HepG2 (cell line): ENCODE results near the gene TH. TPM values are rescaled to one million over a fixed set of nuclear protein-coding genes. Genes with fewer than 3 reads are reported as not detected.

Experiments
- ATAC-seq: fragments of 200-7000 bp; cut with Tn5 transposase; 3 replicates; pipeline ENCODE4 v1.9.1; 2020; ENCODE audit warnings: mild to moderate bottlenecking, moderate library complexity
- BruUV-seq: library from RNA; stranded (reverse); fragments of 400-500 nt; replicated peaks from 2 replicates; lab custom pipeline; 2021; lab: Mats Ljungman, UMichigan
- CTCF ChIA-PET: fragments of 300-600 bp; formaldehyde crosslinking; extraction: SDS; loops from one replicate; lab custom pipeline; 2021; ENCODE audit warnings: low total read pairs, inconsistent platforms, low intra/inter-chr PET ratio; lab: Yijun Ruan, JAX
- POLR2A ChIA-PET: fragments of 350-600 bp; sonication (Branson Sonifier 250); formaldehyde crosslinking; loops from one replicate; lab custom pipeline; 2020; ENCODE audit warnings: antibody characterized with exemption, inconsistent platforms; lab: Yijun Ruan, JAX
- DNase-seq: peaks from one replicate; pipeline ENCODE4 v3.0.0-alpha.2; 2015; ENCODE audit warnings: low spot score
- FAIRE-seq: peaks from 3 replicates; lab custom pipeline; 2011; peaks lifted over from hg19 to GRCh38; lab: Jason Lieb, UNC
- H2AFZ ChIP-seq: one replicate; pipeline ENCODE4 v1.6.1; 2011; ENCODE audit warnings: low read length, inconsistent platforms
- H3K27ac ChIP-seq: fragments of 300-600 bp; 3 replicates; pipeline ENCODE4 v1.8.0; 2011; ENCODE audit warnings: mixed run types, mild to moderate bottlenecking, mixed read lengths, low read length, inconsistent platforms; ENCODE audit not compliant: insufficient read depth; ENCODE audit errors: extremely low read length
- H3K27me3 ChIP-seq, 2 experiments: fragments of 200-600 bp in 1 of 2; 2 replicates in 1 of 2; 3 replicates in 1 of 2; pipeline versions ENCODE4 v1.6.0 to v1.8.0; 2011; ENCODE audit warnings: low read length in 2 of 2, mild to moderate bottlenecking in 2 of 2, moderate library complexity in 2 of 2, inconsistent platforms in 1 of 2; ENCODE audit not compliant: insufficient read depth in 2 of 2, control insufficient read depth in 1 of 2
- H3K36me3 ChIP-seq, 2 experiments: fragments of 200-600 bp in 1 of 2; replicated peaks in 1 of 2; 2 replicates in 1 of 2; 3 replicates in 1 of 2; pipeline versions ENCODE4 v1.5.1 to v1.8.0; 2011; ENCODE audit warnings: low read length in 2 of 2, inconsistent platforms in 1 of 2; ENCODE audit not compliant: insufficient read depth in 2 of 2, control insufficient read depth in 1 of 2
- H3K4me1 ChIP-seq: 2 replicates; pipeline ENCODE4 v1.5.1; 2012; ENCODE audit warnings: low read length, inconsistent platforms; ENCODE audit not compliant: insufficient read depth
- H3K4me2 ChIP-seq: 2 replicates; pipeline ENCODE4 v1.6.0; 2011; ENCODE audit warnings: low read depth, low read length, inconsistent platforms
- H3K4me3 ChIP-seq, 3 experiments: fragments of 200-600 bp in 1 of 3; sonication (generic), shearing (Covaris generic) in 1 of 3; replicated peaks in 1 of 3; 2 replicates each; pipeline ENCODE4 v1.5.1; 2011 to 2016; ENCODE audit warnings: low read length in 3 of 3, inconsistent platforms in 2 of 3, low read depth in 2 of 3, mild to moderate bottlenecking in 2 of 3, control low read depth in 1 of 3, mixed read lengths in 1 of 3; ENCODE audit not compliant: insufficient read depth in 1 of 3
- H3K79me2 ChIP-seq: one replicate; pipeline ENCODE4 v1.6.1; 2011; ENCODE audit warnings: low read length, inconsistent platforms; ENCODE audit not compliant: insufficient read depth
- H3K9ac ChIP-seq: 2 replicates; pipeline ENCODE4 v1.6.0; 2011; ENCODE audit warnings: mild to moderate bottlenecking, low read depth, low read length, inconsistent platforms; ENCODE audit not compliant: insufficient read depth
- H3K9me3 ChIP-seq: 2 replicates; pipeline ENCODE4 v1.5.1; 2012; ENCODE audit warnings: mild to moderate bottlenecking, low read length
- H4K20me1 ChIP-seq: 2 replicates; pipeline ENCODE4 v1.6.0; 2011; ENCODE audit warnings: inconsistent platforms, mild to moderate bottlenecking, low read length, moderate library complexity; ENCODE audit not compliant: insufficient read depth
- ATAD3A ChIP-seq: sonication (generic); formaldehyde crosslinking; IDR thresholded peaks from 2 replicates; pipeline ENCODE4 v1.4.0; 2020; ENCODE audit warnings: missing genetic modification reagents
- EP300 ChIP-seq, 3 experiments: sonication (generic) in 1 of 3; formaldehyde crosslinking in 1 of 3; IDR thresholded peaks; 2 replicates each; pipeline versions ENCODE4 v1.5.1 to v1.6.1; 2011 to 2020; ENCODE audit warnings: low read depth in 2 of 3, low read length in 2 of 3, borderline replicate concordance in 1 of 3, improper control_type of control experiment in 1 of 3, mild to moderate bottlenecking in 1 of 3, missing genetic modification reagents in 1 of 3, moderate library complexity in 1 of 3
- GATAD1 ChIP-seq: IDR thresholded peaks from 2 replicates; pipeline ENCODE4 v1.6.1; 2016; ENCODE audit warnings: missing genetic modification reagents, missing compliant biosample characterization
- ISX ChIP-seq: sonication (generic); formaldehyde crosslinking; conservative IDR thresholded peaks from 2 replicates; pipeline ENCODE4 v1.5.0; 2020; ENCODE audit warnings: missing genetic modification reagents
- JUNB ChIP-seq: sonication (generic); formaldehyde crosslinking; IDR thresholded peaks from 2 replicates; pipeline ENCODE4 v1.8.0; 2022; ENCODE audit warnings: missing genetic modification reagents, mild to moderate bottlenecking, borderline replicate concordance
- KDM6A ChIP-seq: IDR thresholded peaks from 2 replicates; pipeline ENCODE4 v1.6.1; 2016; ENCODE audit warnings: low read depth
- NBN ChIP-seq: fragments of 450-650 bp; conservative IDR thresholded peaks from 2 replicates; pipeline ENCODE4 v1.6.1; 2017
- PITX1 ChIP-seq: sonication (generic); formaldehyde crosslinking; IDR thresholded peaks from 2 replicates; pipeline ENCODE4 v1.5.1; 2020; ENCODE audit warnings: mild to moderate bottlenecking, missing genetic modification reagents
- PLRG1 ChIP-seq: fragments of 450-650 bp; conservative IDR thresholded peaks from 2 replicates; pipeline ENCODE4 v1.6.1; 2016
- RAD51 ChIP-seq: fragments of 450-650 bp; IDR thresholded peaks from 2 replicates; pipeline ENCODE4 v1.6.1; 2016; ENCODE audit warnings: borderline replicate concordance
- SMC3 ChIP-seq: IDR thresholded peaks from 2 replicates; pipeline ENCODE4 v1.6.1; 2011; ENCODE audit warnings: low read length, improper control_type of control experiment
- whole genome bisulfite sequencing: methylation state at CpG from one replicate; pipeline ENCODE4 v1.1.6; 2017; ENCODE audit warnings: low lambda C conversion rate; 5-methylcytosine and 5-hydroxymethylcytosine counted together
- in situ Hi-C: cut with HindIII; loops from 2 replicates; pipeline ENCODE4 v1.10.0; 2017; ENCODE audit warnings: low pct_unique_long_range_greater_than_20kb; ENCODE audit not compliant: extremely low pct_ligation_motif_present
- intact Hi-C: fragments of 100-400 bp; cut with micrococcal nuclease; formaldehyde crosslinking; loops from one replicate; pipeline ENCODE4 v1.10.0; 2022; ENCODE audit not compliant: unreplicated experiment
- polyA plus RNA-seq, 8 experiments: library from polyadenylated mRNA; depleted of rRNA in 3 of 8; stranded (reverse) in 7 of 8; unstranded in 1 of 8; fragments of >200 nt; fragmentation: Illumina TruSeq in 4 of 8; extraction: Trizol in 4 of 8; gene quantifications; 2 replicates each; pipeline versions ENCODE4 v1.2.1 to v1.2.3, GENCODE V29; 2011 to 2016; ENCODE audit warnings: low read depth in 4 of 8, missing spikeins in 1 of 8, mixed read lengths in 1 of 8; ENCODE audit not compliant: insufficient read depth in 1 of 8
- total RNA-seq, 5 experiments: library from RNA; depleted of rRNA; stranded (reverse); fragments of >200 nt; fragmentation: Illumina TruSeq; extraction: Trizol; gene quantifications; 2 replicates each; pipeline ENCODE4 v1.2.3, GENCODE V29; 2016; ENCODE audit warnings: low read depth in 1 of 5
- TF ChIP-seq, protein P1 (sequence below): sonication (generic); formaldehyde crosslinking; IDR thresholded peaks from 2 replicates; pipeline ENCODE4 v1.9.0; 2021; ENCODE audit warnings: missing genetic modification reagents, mild to moderate bottlenecking, borderline replicate concordance
- TF ChIP-seq, protein P2 (sequence below): fragments of 450-650 bp; IDR thresholded peaks from 2 replicates; pipeline ENCODE4 v1.6.1; 2016
- TF ChIP-seq, protein P3 (sequence below): sonication (generic); formaldehyde crosslinking; IDR thresholded peaks from 2 replicates; pipeline ENCODE4 v1.8.1; 2023; ENCODE audit warnings: mild to moderate bottlenecking, inconsistent platforms, moderate library complexity, missing genetic modification reagents, borderline replicate concordance
- TF ChIP-seq, protein P4 (sequence below): sonication (generic); formaldehyde crosslinking; IDR thresholded peaks from 2 replicates; pipeline ENCODE4 v1.4.0; 2020; ENCODE audit warnings: mild to moderate bottlenecking, missing genetic modification reagents, borderline replicate concordance

TH gene
- total and polyA plus RNA-seq, 2 of the 13 experiments (the other 11 are each of a cell fraction or from before 2014, with no cell fraction given): 0.36 TPM; not detected in 1

DNA sequence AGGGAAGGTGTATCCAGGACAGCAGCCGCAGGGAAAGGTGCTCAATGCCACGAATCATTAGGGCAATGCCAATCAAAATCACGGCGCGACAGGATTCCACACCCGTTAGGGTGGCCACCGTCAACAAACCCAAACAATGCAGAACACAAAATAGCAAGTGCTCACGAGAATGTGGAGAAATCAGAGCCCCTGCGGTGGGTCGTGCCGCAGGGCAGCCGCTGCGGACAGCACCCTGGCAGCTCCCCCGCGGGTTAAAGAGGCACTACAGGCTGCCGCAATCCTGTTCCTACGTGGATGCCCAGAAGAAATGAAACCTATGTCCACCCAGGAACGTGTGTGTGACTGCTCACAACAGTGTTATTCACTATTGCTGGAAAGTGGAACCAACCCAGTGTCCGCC is 17.1 kb upstream of the TH start (continued):
- TF ChIP-seq, protein P1, sequence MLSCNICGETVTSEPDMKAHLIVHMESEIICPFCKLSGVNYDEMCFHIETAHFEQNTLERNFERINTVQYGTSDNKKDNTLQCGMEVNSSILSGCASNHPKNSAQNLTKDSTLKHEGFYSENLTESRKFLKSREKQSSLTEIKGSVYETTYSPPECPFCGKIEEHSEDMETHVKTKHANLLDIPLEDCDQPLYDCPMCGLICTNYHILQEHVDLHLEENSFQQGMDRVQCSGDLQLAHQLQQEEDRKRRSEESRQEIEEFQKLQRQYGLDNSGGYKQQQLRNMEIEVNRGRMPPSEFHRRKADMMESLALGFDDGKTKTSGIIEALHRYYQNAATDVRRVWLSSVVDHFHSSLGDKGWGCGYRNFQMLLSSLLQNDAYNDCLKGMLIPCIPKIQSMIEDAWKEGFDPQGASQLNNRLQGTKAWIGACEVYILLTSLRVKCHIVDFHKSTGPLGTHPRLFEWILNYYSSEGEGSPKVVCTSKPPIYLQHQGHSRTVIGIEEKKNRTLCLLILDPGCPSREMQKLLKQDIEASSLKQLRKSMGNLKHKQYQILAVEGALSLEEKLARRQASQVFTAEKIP (CRISPR knock-in tag): no peak
- TF ChIP-seq GATAD1 (no peak), ATAD3A (no peak), SMC3 (no peak), PITX1 (no peak), KDM6A (CRISPR knock-in tag) (no peak), EP300 (IDR thresholded peaks at IDR 0.05; ENCODE audit: low read depth in 2 of 2, low read length in 2 of 2) (no peak), EP300 (CRISPR knock-in tag; IDR thresholded peaks at IDR 0.05; ENCODE audit: borderline replicate concordance) (no peak), ISX (no peak)

DNA sequence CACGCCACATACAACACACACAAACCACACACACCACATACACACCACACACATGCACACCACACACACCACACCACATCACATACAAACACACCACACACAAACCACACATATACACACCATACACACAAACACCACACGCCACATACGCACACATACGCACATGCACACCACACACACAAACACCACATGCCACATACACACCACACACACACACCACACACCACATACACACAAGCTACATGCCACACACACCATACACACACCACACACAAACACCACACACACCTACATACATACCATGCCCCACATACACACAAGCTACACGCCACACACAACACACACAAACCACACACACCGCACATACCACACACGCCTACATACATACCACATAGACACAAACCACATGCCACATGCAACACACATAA is 15.7 kb upstream of the TH start:
- no peak for ATAC-seq
- in situ Hi-C loops: no loop called here
- H3K9ac ChIP-seq: no peak overlapping the region
- peaks cover 5 to 71% of the 10 kb centered on the region in 2 experiments for H3K27me3 ChIP-seq
- no peaks in the 10 kb centered on the region for H4K20me1 ChIP-seq
- H3K9me3 ChIP-seq: no peaks in the 10 kb centered on the region
- ChIA-PET CTCF (interaction anchor here (1.1 to 2.3 kb wide), 4 partner anchors 8 to 234 kb away, joined by 3 to 28 read pairs (median 5); no protein-coding TSS in a partner anchor), POLR2A (no interaction called here)
- BruUV-seq: no TSS peak
- no peaks in the 10 kb centered on the region for H3K79me2 ChIP-seq
- H3K36me3 ChIP-seq: no peaks in the 10 kb centered on the region
- no peak overlapping the region for H2AFZ ChIP-seq
- intact Hi-C loops: no loop called here
- no peak overlapping the region for H3K4me3 ChIP-seq
- no peak overlapping the region for H3K27ac ChIP-seq
- peak; percentile 8 for FAIRE-seq
- no peak overlapping the region for H3K4me2 ChIP-seq
- 72% methylated on average over 7 of the region's 7 CpGs for WGBS
- H3K4me1 ChIP-seq: no peaks in the 10 kb centered on the region
- DNase-seq: no peak
- TF ChIP-seq, protein P2, sequence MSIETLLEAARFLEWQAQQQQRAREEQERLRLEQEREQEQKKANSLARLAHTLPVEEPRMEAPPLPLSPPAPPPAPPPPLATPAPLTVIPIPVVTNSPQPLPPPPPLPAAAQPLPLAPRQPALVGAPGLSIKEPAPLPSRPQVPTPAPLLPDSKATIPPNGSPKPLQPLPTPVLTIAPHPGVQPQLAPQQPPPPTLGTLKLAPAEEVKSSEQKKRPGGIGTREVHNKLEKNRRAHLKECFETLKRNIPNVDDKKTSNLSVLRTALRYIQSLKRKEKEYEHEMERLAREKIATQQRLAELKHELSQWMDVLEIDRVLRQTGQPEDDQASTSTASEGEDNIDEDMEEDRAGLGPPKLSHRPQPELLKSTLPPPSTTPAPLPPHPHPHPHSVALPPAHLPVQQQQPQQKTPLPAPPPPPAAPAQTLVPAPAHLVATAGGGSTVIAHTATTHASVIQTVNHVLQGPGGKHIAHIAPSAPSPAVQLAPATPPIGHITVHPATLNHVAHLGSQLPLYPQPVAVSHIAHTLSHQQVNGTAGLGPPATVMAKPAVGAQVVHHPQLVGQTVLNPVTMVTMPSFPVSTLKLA: peak; percentile 13; the same call in 1 of the 2 replicates
- TF ChIP-seq NBN (peak; percentile 54; the same call in 1 of the 2 replicates), JUNB (CRISPR knock-in tag) (peak; percentile 50; the same call in 1 of the 2 replicates), RAD51 (0 out of 2 replicates have a peak, but pooled peaks have one; percentile 4), PLRG1 (0 out of 2 replicates have a peak, but pooled peaks have one; percentile 69)
- TF ChIP-seq, protein P3, sequence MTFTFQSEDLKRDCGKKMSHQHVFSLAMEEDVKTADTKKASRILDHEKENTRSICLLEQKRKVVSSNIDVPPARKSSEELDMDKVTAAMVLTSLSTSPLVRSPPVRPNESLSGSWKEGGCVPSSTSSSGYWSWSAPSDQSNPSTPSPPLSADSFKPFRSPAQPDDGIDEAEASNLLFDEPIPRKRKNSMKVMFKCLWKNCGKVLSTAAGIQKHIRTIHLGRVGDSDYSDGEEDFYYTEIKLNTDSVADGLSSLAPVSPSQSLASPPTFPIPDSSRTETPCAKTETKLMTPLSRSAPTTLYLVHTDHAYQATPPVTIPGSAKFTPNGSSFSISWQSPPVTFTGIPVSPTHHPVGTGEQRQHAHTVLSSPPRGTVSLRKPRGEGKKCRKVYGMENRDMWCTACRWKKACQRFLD (CRISPR knock-in tag): no peak
- TF ChIP-seq, protein P4, sequence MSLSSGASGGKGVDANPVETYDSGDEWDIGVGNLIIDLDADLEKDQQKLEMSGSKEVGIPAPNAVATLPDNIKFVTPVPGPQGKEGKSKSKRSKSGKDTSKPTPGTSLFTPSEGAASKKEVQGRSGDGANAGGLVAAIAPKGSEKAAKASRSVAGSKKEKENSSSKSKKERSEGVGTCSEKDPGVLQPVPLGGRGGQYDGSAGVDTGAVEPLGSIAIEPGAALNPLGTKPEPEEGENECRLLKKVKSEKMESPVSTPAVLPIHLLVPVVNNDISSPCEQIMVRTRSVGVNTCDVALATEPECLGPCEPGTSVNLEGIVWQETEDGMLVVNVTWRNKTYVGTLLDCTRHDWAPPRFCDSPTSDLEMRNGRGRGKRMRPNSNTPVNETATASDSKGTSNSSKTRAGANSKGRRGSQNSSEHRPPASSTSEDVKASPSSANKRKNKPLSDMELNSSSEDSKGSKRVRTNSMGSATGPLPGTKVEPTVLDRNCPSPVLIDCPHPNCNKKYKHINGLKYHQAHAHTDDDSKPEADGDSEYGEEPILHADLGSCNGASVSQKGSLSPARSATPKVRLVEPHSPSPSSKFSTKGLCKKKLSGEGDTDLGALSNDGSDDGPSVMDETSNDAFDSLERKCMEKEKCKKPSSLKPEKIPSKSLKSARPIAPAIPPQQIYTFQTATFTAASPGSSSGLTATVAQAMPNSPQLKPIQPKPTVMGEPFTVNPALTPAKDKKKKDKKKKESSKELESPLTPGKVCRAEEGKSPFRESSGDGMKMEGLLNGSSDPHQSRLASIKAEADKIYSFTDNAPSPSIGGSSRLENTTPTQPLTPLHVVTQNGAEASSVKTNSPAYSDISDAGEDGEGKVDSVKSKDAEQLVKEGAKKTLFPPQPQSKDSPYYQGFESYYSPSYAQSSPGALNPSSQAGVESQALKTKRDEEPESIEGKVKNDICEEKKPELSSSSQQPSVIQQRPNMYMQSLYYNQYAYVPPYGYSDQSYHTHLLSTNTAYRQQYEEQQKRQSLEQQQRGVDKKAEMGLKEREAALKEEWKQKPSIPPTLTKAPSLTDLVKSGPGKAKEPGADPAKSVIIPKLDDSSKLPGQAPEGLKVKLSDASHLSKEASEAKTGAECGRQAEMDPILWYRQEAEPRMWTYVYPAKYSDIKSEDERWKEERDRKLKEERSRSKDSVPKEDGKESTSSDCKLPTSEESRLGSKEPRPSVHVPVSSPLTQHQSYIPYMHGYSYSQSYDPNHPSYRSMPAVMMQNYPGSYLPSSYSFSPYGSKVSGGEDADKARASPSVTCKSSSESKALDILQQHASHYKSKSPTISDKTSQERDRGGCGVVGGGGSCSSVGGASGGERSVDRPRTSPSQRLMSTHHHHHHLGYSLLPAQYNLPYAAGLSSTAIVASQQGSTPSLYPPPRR (CRISPR knock-in tag): no peak
